GM06990 (cell line): ENCODE measurements around the gene STYXL1.

Experiments
- DNase-seq: peaks from one replicate; pipeline ENCODE4 v3.0.0-alpha.2; 2011; ENCODE audit not compliant: insufficient read length; ENCODE audit errors: extremely low read depth
- H3K27me3 ChIP-seq: replicated peaks from 2 replicates; pipeline ENCODE4 v1.6.0; 2011; ENCODE audit warnings: low read length; ENCODE audit not compliant: control insufficient read depth, insufficient read depth
- H3K36me3 ChIP-seq: 2 replicates; pipeline ENCODE4 v1.5.1; 2011; ENCODE audit warnings: low read length; ENCODE audit not compliant: control insufficient read depth, insufficient read depth
- H3K4me3 ChIP-seq: replicated peaks from 2 replicates; pipeline ENCODE4 v1.5.1; 2011; ENCODE audit warnings: low read depth, mild to moderate bottlenecking, control low read depth, low read length
- CTCF ChIP-seq: IDR thresholded peaks from 2 replicates; pipeline ENCODE4 v1.5.1; 2011; ENCODE audit warnings: low read length, control low read depth, mild to moderate bottlenecking, inconsistent platforms; ENCODE audit not compliant: insufficient read depth, poor library complexity, severe bottlenecking

Gene STYXL1

GRCh38 chr7:75948179-75948578 is 99.6 kb downstream of the STYXL1 start:
- no peaks in the 10 kb centered on the region for H3K36me3 ChIP-seq
- no peaks in the 10 kb centered on the region for H3K27me3 ChIP-seq
- DNase-seq: no peak
- TF ChIP-seq CTCF: no peak
- no peak overlapping the region for H3K4me3 ChIP-seq
